K562 (cell line): ENCODE measurements around the gene LRFN4. TPM values are rescaled to one million over a fixed set of nuclear protein-coding genes. Genes with fewer than 3 reads are reported as not detected.

Experiments
- ARID3B ChIP-seq: fragments of 250-450 bp; sonication (Bioruptor Pico); IDR thresholded peaks from 2 replicates; pipeline ENCODE4 v1.4.0; 2020; ENCODE audit warnings: borderline replicate concordance
- CEBPG ChIP-seq, 3 experiments: fragments of 200-800 bp in 1 of 3; sonication (Bioruptor generic) in 1 of 3; sonication (generic) in 1 of 3; formaldehyde crosslinking in 1 of 3; IDR thresholded peaks in 2 of 3; conservative IDR thresholded peaks in 1 of 3; 2 replicates each; pipeline versions ENCODE4 v1.6.1 to v1.8.0; 2016 to 2022; ENCODE audit warnings: missing compliant biosample characterization in 2 of 3, missing genetic modification characterization in 2 of 3, mild to moderate bottlenecking in 1 of 3, missing genetic modification reagents in 1 of 3
- EP300 ChIP-seq: IDR thresholded peaks from 2 replicates; pipeline ENCODE4 v1.6.1; 2012; ENCODE audit warnings: low read length, improper control_type of control experiment
- GMEB1 ChIP-seq: fragments of 250-450 bp; sonication (Bioruptor Pico); IDR thresholded peaks from 2 replicates; pipeline ENCODE4 v1.4.0; 2020; ENCODE audit warnings: mild to moderate bottlenecking
- GTF2A2 ChIP-seq: IDR thresholded peaks from 2 replicates; pipeline ENCODE4 v1.6.1; 2016; ENCODE audit warnings: mild to moderate bottlenecking, missing genetic modification characterization, missing compliant biosample characterization
- MYC ChIP-seq, 2 experiments: fragments of 250-450 bp in 1 of 2; sonication (Bioruptor Pico) in 1 of 2; IDR thresholded peaks; 2 replicates each; pipeline versions ENCODE4 v1.5.1 to v1.6.1; 2012 to 2021; ENCODE audit warnings: low read depth in 2 of 2, borderline replicate concordance in 1 of 2, improper control_type of control experiment in 1 of 2, low read length in 1 of 2, mild to moderate bottlenecking in 1 of 2, moderate library complexity in 1 of 2
- SNAPC5 ChIP-seq: fragments of 250-450 bp; sonication (Bioruptor Pico); IDR thresholded peaks from 2 replicates; pipeline ENCODE4 v1.8.0; 2021; ENCODE audit warnings: moderate library complexity, mild to moderate bottlenecking, inconsistent platforms
- SRF ChIP-seq, 2 experiments: fragments of 250-450, 450-650 bp in 1 of 2; sonication (Bioruptor Pico) in 1 of 2; sonication (generic) in 1 of 2; formaldehyde crosslinking; IDR thresholded peaks; 2 replicates each; pipeline versions ENCODE4 v1.5.0 to v1.5.1; 2020 to 2022; ENCODE audit warnings: mild to moderate bottlenecking in 1 of 2, missing genetic modification reagents in 1 of 2
- STAT5A ChIP-seq: IDR thresholded peaks from 2 replicates; pipeline ENCODE4 v1.6.1; 2012; ENCODE audit warnings: low read length, inconsistent platforms, borderline replicate concordance
- TOE1 ChIP-seq, 2 experiments: fragments of 450-650 bp in 1 of 2; sonication (generic) in 1 of 2; formaldehyde crosslinking in 1 of 2; IDR thresholded peaks; 2 replicates each; pipeline versions ENCODE4 v1.7.1 to v1.8.0; 2016 to 2022; ENCODE audit warnings: borderline replicate concordance in 2 of 2, mild to moderate bottlenecking in 2 of 2, antibody characterized with exemption in 1 of 2, inconsistent platforms in 1 of 2, low read depth in 1 of 2, missing genetic modification reagents in 1 of 2, moderate library complexity in 1 of 2
- ZNF12 ChIP-seq: sonication (generic); formaldehyde crosslinking; IDR thresholded peaks from 2 replicates; pipeline ENCODE4 v1.4.0; 2020; ENCODE audit warnings: mild to moderate bottlenecking, missing genetic modification reagents
- ZNF212 ChIP-seq: fragments of 450-650 bp; formaldehyde crosslinking; IDR thresholded peaks from 2 replicates; pipeline ENCODE4 v1.4.0; 2020; ENCODE audit warnings: mild to moderate bottlenecking
- ZNF609 ChIP-seq: sonication (generic); formaldehyde crosslinking; IDR thresholded peaks from 2 replicates; pipeline ENCODE4 v1.8.1; 2023; ENCODE audit warnings: missing genetic modification reagents, mild to moderate bottlenecking, borderline replicate concordance
- ZNF699 ChIP-seq: fragments of 250-450 bp; sonication (Bioruptor Pico); IDR thresholded peaks from 2 replicates; pipeline ENCODE4 v1.8.0; 2021; ENCODE audit warnings: mild to moderate bottlenecking, moderate library complexity; ENCODE audit not compliant: insufficient replicate concordance
- polyA plus RNA-seq, 8 experiments: library from polyadenylated mRNA; depleted of rRNA in 4 of 8; stranded (reverse) in 5 of 8; unstranded in 3 of 8; fragments of >200 nt; fragmentation: Nextera tagmentation in 2 of 8; fragmentation: Illumina TruSeq in 1 of 8; extraction: Ambion mirVana in 2 of 8; extraction: Trizol in 1 of 8; gene quantifications; 2 replicates each; pipeline versions ENCODE4 v1.2.1 to v1.2.3, GENCODE V29; 2011 to 2014; ENCODE audit warnings: inconsistent platforms in 1 of 8, missing spikeins in 1 of 8
- total RNA-seq, 7 experiments: library from RNA; depleted of rRNA in 6 of 7; stranded (reverse); fragments of >200 nt in 6 of 7; fragmentation: Illumina TruSeq in 2 of 7; extraction: Trizol in 2 of 7; gene quantifications; 2 replicates each; pipeline versions ENCODE4 v1.2.1 to v1.2.3, GENCODE V29; 2011 to 2021; ENCODE audit warnings: low replicate concordance in 1 of 7

Gene LRFN4
- total and polyA plus RNA-seq, 9 of the 15 experiments (the other 6 are each of a cell fraction or from before 2014, with no cell fraction given) = 0.10 to 60.1 (median 6.7) TPM

GRCh38 chr11:66840317-66841091 is 16.4 kb upstream of the LRFN4 start (continued):
- peak; percentile 15; the same call in 1 of the 2 replicates for TF ChIP-seq EP300
- TF ChIP-seq SRF (CRISPR knock-in tag; IDR thresholded peaks at IDR 0.05) = 0 out of 4 replicates have a peak, but pooled peaks of 1 of the 2 experiments have one; percentile 12
- no peak for TF ChIP-seq ZNF699
- no peak for TF ChIP-seq SNAPC5
- no peak for TF ChIP-seq ZNF12 (CRISPR knock-in tag)
- no peak for TF ChIP-seq TOE1 (IDR thresholded peaks at IDR 0.05; ENCODE audit: borderline replicate concordance)
- TF ChIP-seq TOE1 (CRISPR knock-in tag; IDR thresholded peaks at IDR 0.05; ENCODE audit: borderline replicate concordance, low read depth) = no peak
- no peak for TF ChIP-seq STAT5A
- no peak for TF ChIP-seq GMEB1
- TF ChIP-seq ZNF609 = no peak
- TF ChIP-seq GTF2A2 = no peak
- no peak for TF ChIP-seq ARID3B (CRISPR knock-in tag)
- TF ChIP-seq ZNF212 (CRISPR knock-in tag) = no peak
- peak; percentile 72 for TF ChIP-seq CEBPG (CRISPR knock-in tag; IDR thresholded peaks at IDR 0.05)
- TF ChIP-seq CEBPG (tag; conservative IDR thresholded peaks at IDR 0.05 in 1 of 2, IDR thresholded peaks at IDR 0.05 in 1 of 2) = peak in 1 of 2 experiments; percentile 53; a peak in 1 of 4 replicates
- TF ChIP-seq MYC (IDR thresholded peaks at IDR 0.05; ENCODE audit: low read depth, low read length) = peak; percentile 27; the same call in 1 of the 2 replicates
- no peak for TF ChIP-seq MYC (CRISPR knock-in tag; IDR thresholded peaks at IDR 0.05; ENCODE audit: borderline replicate concordance, low read depth)
